ENCODE data around the gene PSMB3.

- TF ChIP-seq CTCF (optimal IDR thresholded peaks at IDR 0.05 in 1 of 3, IDR thresholded peaks at IDR 0.05 in 1 of 3, conservative IDR thresholded peaks at IDR 0.05 in 1 of 3; ENCODE audit: extremely low read depth in 1 of 3, insufficient read depth in 2 of 3, low read length in 3 of 3): no peak
- TF ChIP-seq EZH2 (IDR thresholded peaks at IDR 0.05; ENCODE audit: low read length): no peak
These were observed 42.0 kb upstream of the PSMB3 start for GRCh38 chr17:38710604-38710962.

All from keratinocyte (primary cell).